Fibroblast of skin of scalp (primary cell): ENCODE measurements around the gene OR51A7. TPM values are rescaled to one million over a fixed set of nuclear protein-coding genes. Genes with fewer than 3 reads are reported as not detected.
"Not testable (repeated sequence)": the region's sequence is repeated elsewhere in the genome, so short reads cannot be mapped to it uniquely, and the experiment has no call there.

Experiments used
- DNase-seq: peaks from one replicate; pipeline ENCODE4 v3.0.0-alpha.2; 2013
- polyA plus RNA-seq, 2 experiments: library from polyadenylated mRNA; unstranded; fragments of 120-200 nt; gene quantifications; one replicate each; pipeline ENCODE4 v1.2.1, GENCODE V29; 2013; ENCODE audit not compliant: insufficient read length in 2 of 2

OR51A7 gene, protein sequence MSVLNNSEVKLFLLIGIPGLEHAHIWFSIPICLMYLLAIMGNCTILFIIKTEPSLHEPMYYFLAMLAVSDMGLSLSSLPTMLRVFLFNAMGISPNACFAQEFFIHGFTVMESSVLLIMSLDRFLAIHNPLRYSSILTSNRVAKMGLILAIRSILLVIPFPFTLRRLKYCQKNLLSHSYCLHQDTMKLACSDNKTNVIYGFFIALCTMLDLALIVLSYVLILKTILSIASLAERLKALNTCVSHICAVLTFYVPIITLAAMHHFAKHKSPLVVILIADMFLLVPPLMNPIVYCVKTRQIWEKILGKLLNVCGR
- polyA plus RNA-seq (2013, experiment 1 of 2; ENCODE audit: insufficient read length): not detected
- polyA plus RNA-seq (2013, experiment 2 of 2; ENCODE audit: insufficient read length): not detected

DNA sequence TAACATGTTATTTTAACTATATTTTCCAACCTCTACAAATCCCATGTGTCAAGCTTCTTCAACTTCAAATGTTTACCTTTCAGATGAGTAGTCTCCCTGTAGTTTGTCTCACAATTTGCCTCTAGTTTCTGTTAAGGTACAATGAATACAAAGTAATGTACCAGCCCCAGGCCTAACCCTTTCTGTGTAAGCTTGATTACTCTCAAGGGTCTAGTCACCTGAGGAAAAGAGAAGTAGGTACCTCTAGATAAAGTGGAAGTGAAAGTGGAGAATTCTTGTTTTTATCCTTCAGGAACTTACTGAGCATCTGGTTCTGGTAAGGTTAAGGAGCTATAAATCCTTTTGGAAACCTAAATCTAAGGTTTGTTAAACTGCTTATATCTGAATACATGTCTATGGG, at the start of gene OR51A7:
Gene OR51A7 (plus strand): TSS at position 300 of the 400 bp plus-strand sequence. CDS start 3,587 bp downstream, outside the sequence.
- DNase-seq: no peak

DNA sequence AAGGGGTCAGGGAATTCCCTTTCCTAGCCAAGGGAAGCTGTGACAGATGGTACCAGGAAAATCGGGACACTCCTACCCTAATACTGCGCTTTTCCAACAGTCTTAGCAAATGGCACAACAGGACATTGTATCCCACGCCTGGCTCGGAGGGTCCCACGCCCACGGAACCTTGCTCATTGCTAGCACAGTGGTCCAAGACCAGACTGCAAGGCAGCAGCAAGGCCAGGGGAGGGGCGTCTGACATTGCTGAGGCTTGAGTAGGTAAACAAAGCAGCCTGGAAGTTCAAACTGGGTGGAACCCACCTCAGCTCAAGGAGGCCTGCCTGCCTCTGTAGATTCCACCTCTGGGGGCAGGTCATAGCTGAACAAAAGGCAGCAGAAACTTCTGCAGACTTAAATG, 49.3 kb upstream of the OR51A7 start:
- DNase-seq: not testable (repeated sequence)

DNA sequence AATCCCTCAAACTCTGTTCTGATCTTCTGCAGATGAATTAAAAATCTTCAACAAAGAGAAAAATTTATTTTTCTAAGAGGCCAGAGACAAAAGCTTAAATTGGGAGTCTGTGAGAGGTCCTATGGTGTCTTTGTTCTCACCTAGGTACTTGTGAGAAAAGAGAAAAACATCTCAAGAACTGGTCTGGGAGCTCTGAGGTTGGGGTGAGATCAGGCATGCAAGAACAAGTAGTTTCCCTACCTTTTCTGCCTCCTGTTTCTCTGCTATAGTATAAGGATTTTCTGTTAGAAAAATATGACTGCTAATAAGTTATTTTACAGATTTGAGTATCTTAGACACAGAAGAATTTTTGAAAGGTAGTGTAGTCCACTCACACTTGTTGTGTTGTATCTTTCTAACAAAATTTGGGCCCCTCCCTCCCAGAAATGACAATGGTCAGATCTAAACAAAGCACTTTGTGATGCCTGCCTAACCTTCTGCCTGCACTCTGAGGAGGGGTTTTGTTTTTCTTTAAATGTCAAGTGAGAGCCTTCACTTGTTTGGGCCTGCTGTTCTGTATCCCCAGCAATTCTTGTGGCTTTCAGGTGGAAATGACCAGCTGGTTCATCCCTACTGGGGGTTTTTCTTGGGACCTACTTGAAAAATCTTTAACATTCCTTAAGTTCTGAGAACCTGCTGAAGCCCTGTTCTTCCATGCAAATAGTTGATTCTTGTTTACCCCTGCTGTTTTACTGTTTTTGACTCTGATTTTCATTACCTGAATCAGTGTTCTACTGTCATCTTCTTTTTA, 40.9 kb upstream of the OR51A7 start:
- no peak for DNase-seq

DNA sequence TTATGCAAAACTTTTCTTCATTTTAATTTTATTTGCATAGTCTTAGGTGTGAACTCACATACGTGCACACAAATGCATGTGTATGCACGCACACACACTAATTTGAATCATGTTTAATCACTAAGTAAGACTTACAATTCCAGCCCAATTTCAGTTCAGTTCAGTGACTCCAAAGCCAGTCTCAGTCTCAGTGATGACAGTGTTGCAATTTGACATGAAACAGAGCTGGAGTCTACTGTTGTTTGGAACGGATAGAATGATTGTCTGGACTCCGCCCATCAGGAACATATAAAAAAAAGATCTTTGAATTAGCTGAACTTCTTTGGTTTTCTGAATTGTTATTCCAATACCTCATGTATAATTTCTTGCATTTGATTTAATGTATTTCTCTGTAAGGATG, 39.7 kb upstream of the OR51A7 start:
- DNase-seq: no peak

DNA sequence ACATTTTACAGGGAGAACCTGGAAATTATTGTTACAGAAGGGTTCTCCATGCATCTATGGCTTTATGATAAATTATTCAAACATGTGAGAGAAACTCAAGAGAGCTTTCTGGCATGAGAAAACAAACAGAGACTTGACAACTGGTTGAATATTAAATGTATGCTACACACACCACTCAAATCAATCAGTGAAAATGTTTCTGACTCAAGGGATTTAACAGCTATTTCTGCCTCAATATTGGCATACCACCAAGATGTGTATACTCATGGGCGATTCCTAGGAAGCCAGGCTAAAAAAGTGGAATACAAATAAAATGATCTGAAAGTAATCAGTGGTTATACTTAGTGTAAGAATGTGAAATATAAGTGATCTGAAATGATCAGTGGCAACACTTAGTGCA, 37.7 kb upstream of the OR51A7 start:
- no peak for DNase-seq

DNA sequence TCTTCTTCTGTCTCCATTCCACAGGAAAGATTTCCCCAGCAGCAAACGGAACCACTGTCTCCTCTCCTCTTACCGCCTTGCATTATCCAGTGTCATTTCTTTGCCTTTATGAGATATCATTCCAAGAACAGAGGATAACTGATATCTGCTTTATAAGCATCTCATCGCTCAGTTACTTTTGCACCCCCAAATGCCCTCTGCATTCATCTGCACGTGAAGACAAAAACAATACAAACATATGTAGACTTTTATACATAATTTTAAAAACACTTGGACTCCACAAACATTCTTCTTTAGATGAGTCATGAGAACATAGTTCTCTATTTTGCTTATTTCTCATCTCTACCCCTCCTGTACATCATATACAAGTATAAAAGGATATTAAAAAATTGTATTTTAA, 22.4 kb upstream of the OR51A7 start:
- peak; percentile 4 for DNase-seq

DNA sequence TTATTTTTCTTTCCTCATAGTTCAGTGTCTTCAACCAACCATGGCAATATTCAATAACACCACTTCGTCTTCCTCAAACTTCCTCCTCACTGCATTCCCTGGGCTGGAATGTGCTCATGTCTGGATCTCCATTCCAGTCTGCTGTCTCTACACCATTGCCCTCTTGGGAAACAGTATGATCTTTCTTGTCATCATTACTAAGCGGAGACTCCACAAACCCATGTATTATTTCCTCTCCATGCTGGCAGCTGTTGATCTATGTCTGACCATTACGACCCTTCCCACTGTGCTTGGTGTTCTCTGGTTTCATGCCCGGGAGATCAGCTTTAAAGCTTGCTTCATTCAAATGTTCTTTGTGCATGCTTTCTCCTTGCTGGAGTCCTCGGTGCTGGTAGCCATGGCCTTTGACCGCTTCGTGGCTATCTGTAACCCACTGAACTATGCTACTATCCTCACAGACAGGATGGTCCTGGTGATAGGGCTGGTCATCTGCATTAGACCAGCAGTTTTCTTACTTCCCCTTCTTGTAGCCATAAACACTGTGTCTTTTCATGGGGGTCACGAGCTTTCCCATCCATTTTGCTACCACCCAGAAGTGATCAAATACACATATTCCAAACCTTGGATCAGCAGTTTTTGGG, 21.6 kb upstream of the OR51A7 start, which contains the start of gene OR51T1:
Gene OR51T1 (plus strand): TSS at position 41 of the 641 bp plus-strand sequence. CDS start 0 bp downstream, at position 41.
- peak; percentile 74 for DNase-seq

DNA sequence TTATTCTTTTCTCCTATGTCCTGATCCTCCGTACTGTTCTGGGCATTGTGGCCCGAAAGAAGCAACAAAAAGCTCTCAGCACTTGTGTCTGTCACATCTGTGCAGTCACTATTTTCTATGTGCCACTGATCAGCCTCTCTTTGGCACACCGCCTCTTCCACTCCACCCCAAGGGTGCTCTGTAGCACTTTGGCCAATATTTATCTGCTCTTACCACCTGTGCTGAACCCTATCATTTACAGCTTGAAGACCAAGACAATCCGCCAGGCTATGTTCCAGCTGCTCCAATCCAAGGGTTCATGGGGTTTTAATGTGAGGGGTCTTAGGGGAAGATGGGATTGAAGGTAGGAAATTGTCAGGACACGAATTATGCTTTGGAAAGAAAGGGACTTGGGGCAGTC, 21.0 kb upstream of the OR51A7 start:
- no peak for DNase-seq

DNA sequence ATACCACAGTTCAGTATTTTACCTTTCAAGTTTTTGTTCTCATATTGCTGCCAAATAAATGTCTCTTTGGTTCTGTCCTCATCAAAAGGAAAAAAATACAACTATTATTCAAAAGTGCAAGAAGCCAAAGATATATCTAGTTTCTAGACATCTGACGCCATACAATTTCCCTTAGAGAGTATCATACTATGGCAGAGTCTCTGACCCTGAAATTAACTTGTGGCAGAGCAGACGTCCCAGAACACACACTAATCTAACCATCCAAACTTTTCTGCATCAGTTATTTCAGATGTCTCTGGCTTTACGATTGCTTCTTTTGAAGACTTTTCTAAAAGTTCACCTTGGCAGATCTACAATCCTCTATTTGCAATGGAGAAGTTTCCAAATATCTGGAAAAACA, 19.2 kb upstream of the OR51A7 start:
- no peak for DNase-seq

DNA sequence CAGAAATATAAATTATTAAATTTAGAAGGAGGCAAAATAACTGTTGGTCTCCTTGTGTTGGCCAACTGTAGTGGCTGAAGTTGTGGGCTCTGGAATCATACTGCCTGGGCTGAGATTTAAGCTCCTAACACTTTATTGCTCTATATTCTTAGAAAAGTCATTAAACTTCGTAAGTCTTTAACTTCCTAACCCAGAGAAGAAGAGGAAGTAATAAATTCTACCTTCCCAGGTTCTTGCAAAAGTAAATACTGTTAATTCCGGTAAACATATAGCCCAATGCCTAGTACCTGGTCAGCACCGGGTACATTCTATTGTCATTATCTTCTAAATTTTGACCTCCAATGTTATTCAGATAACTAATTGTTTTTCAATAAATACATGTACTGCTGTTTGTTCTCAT, 17.4 kb upstream of the OR51A7 start:
- DNase-seq: no peak

DNA sequence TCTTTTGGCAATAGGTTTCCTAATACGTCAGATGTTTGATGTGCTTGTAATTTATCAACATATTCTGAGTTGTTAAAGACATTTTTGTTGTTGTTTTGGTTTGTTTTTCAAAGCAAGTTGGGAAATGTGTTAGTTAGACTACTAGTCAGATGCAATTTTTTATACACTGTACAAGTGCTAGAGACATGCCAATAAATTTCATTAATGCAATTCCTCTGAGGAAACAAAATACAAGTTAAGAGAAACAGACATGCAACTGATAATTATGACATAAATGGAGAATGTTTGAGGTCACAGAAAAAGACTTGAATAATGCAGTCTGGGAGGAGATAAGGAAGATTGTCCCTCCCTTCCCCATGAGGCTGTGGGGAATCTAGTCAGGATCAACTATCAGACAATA, 16.0 kb upstream of the OR51A7 start:
- no peak for DNase-seq

DNA sequence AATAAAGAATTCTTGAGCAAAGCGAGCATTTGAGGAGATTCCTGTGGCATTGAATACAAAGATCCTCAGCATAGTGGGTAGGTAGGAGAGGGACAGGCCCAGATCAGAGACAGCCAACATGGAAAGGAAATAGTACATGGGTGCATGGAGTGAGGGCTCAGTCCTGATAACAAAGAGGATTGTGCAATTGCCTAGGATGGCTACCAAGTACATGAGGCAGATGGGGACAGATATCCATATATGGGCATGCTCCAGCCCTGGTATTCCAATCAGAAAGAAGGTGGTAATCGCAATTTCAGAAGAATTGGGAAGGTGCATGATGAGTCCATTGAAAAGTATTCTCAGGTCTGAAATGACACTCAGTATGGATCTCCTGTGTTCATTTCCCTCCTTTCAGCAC, 13.3 kb upstream of the OR51A7 start:
- DNase-seq: no peak

DNA sequence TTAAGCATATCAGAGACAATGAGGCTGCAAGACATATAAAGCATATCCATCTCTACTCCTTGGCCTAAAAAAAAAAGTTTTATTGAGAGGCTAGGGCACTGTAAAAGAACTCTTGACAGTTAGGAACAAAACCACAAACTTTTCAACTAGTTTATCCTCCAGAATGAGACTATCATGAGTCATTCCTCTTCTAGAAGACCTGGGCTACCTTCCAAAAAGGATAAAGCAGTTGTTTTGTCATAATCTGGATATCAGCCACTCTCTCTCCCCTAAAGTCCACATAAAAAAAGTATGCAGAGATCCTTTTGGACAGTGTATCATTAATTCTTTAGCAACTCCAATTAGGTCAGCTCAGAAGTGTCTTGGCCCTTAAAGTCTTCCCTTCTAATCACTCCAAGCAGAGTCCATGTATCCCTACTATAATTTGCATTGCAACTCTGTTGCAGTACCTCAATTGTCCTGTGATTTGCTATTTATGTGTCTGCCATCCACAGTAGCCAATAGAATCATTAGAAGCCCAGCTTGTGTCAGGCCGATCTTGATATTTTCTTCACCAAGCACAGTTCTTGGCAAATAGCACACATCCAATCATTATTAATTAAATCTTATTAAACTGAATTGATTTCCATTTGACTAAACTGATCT, 11.5 kb upstream of the OR51A7 start:
- peak; percentile 82 for DNase-seq

DNA sequence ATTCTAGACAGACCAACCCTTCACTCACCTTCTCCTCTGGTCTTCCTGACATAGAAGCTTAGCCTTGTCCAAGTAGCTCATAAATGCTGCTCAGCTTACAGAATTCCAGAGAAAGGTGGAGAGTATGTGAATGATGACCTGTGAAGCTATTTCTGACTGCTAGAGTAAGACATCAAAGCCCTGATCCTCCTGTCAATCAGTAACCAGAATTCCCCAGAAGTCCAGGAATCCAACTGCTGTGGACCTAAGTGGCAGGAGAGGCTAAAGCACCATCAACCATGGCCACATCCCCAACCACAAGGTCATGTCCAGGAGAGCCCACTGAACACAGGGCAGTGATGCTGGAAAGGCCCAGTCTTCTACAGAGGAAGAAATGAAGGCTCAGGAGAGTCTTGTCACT, 13.0 kb downstream of the OR51A7 start:
- no peak for DNase-seq

DNA sequence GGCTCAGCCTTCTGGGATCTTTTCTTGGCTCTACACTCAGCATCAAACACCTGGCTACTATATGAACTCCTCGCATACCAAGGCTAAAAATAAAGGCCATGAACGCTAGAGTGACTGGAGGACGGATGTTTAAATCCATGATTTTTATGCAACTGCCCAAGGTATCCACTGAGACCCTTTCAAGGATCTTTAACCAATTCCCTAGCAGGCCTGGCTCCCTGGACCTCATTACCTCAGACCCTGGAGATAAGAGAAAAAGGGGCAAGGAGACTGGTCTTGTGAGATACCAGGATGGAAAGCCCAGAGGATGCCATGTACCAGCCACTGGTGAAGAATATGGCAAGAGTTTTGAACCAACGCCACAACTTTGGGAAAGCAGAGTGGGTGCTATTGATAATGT, 15.7 kb downstream of the OR51A7 start, which contains the start of gene OR51G2:
Gene OR51G2 (minus strand): TSS at position 101 of the 400 bp plus-strand sequence. CDS start 3,687 bp downstream, outside the sequence.
- DNase-seq: no peak

DNA sequence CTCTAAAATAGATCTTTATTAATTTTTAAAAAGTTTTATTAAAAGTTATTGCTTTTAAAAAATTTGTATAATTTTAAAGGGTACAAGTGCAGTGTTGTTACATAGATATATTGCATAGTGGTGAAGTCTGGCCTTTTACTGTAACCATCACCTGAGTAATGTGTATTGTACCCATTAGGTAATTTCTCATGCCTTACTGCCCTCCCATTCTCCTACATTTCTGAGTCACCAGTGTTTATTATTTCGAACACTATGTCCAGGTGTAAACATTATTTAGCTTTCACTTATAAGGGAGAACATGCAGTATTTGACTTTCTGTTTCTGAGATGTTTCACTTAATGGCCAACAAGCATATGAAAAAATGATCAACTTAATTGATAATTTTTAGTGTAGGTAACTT, 18.2 kb downstream of the OR51A7 start:
- DNase-seq: no peak

DNA sequence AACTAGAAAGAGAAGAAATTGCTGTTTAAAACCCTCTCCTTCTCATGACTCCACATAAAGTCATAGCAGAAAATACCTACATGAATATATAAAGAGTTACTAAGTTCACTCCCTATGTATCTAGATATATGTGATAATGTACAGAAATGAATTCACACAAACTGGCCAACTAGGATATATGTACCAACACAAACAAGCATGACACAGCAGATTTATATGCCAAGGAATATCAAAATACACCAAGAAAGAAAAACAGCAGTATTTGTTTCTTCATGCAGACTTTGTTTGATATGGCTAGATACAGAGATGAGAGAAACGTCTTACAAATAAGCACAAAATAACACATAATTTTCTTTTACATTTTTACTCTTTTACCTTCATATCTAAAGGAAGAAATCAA, 18.7 kb downstream of the OR51A7 start:
- no peak for DNase-seq

DNA sequence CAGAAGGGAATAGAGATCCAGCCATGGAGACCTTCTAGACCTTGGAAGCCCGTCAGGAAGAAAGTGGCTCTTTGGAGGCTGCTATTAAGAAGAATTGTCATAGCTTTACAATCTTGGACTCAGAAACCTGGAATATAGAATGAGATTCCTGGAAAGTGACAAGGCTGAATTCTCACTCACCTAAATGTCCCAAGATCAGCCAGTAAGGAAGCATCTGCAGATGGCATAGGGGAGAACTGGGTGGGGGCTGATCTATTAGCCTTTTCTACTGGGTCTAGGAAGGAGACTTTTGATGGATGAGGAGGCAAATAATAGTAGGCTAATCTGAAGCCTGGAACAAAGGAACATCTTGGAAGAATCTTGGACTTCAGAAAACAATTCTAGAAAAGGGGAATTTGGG, 20.7 kb downstream of the OR51A7 start, which contains the start of gene OR51G1:
Gene OR51G1 (minus strand): TSS at position 101 of the 400 bp plus-strand sequence. CDS start 0 bp downstream, at position 101.
- DNase-seq: no peak

DNA sequence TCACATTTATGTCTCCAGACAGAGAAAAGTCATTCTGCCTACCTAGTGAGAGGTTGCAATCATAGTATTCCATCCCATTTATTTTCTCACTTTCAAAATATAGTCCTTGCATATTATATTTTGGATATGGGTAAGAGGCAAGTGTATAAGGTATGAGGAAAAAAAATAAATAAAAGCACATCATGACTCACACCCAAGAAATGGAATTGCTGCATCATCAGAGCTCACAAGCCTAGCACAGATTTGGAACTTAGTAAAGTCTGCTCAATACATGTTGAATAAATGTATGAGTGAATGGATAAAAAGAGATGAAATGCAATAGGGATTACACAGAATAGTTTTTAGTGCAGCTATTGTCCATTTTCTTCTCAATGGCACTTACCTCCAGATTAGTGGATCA, 23.0 kb downstream of the OR51A7 start:
- no peak for DNase-seq

DNA sequence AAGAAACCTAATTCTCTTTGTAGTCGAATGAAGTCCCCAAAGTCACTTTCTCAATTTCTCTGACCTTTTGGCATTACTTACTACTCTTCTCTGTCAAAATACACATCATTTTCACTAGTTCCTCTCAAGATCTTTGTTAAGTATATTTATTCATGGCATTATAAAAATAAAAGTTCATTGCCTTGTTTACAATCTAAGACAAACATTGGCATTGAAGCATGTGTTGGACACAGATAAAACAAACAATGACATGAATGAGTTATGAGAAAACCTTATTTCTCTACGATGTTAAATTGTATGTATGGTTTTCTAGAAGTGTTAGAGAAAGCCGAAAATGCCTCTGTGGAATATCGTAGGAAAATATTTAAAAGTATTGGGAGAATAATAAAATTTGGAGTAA, 29.2 kb downstream of the OR51A7 start:
- no peak for DNase-seq

DNA sequence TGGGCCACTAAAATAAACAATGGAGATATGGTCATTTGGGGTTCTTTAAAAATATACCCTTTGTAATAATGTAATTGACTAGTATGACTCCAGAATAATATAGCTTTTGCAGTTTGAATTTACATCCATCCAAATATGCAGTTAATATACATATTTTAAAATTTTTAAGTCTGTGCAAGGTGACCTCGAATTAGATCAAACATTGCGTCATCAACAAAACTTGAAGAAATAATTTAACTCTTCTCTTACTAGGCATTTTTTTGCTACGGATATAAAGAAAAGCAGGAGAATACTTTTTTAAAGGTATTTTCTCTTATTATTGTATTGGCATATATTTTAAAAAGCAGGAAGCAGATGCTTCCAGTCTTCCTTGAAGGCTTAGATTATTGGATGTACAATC, 33.2 kb downstream of the OR51A7 start:
- no peak for DNase-seq

DNA sequence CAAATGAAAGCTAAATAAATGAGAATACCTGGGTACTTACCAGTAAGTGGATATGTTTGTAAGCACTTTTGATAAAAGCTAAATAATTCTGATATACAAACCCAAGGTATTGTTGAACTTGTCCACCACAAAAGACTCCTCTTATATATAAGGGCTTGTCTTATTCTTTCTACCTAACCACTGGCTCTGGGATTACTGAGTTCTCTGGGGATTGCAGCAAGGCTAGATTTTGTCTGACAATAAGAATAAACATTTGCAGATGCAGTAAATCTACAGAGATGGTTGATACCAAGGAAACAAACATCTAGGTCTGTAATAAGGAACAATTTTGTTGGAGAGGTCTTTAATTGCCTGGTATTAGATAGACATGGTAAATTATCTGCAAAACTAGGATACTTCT, 43.9 kb downstream of the OR51A7 start, which contains the start of gene OR51A4:
Gene OR51A4 (minus strand): TSS at position 101 of the 400 bp plus-strand sequence. CDS start 505 bp downstream, outside the sequence.
- DNase-seq: no peak
